ENCODE data around the gene CRX. TPM values are rescaled to one million over a fixed set of nuclear protein-coding genes. Genes with fewer than 3 reads are reported as not detected.
A peak's percentile ranks its signal among the peaks of the same experiment; 100 is the strongest.
"Not testable (repeated sequence)": the region's sequence is repeated elsewhere in the genome, so short reads cannot be mapped to it uniquely, and the experiment has no call there.

Gene CRX
- total RNA-seq, 5 donors from 2014 or later (not counting 1 experiment from before 2014, with no cell fraction given), result not detected

DNA sequence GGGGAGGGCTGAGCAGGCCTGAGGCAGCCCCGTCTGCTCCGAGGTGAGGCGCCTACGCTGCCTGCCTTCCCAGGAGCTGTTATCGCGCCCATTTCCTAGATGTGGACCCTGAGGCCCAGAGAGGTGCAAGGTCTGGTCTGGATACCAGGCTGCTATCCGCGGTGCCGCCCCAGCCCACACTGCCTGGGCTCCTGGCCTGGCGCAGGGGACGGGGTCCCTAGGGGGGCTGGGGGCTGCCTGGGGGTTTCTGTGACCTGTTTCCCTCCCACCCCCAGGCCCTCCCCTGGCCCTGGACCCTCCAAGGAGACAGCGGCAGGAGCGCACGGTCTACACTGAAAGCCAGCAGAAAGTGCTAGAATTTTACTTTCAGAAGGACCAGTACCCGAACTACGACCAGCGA lies 38.1 kb downstream of the CRX start:
- H3K9me3 Mint-ChIP-seq; ATAC-seq (replicated peaks in 1 of 4); H3K4me1 ChIP-seq (ENCODE audit: control insufficient read depth in 1 of 2, extremely low read depth in 1 of 2, insufficient read depth in 2 of 2, low read length in 2 of 2); H3K9me3 ChIP-seq; H3K36me3 Mint-ChIP-seq; H3K4me3 Mint-ChIP-seq; H3K4me3 ChIP-seq (ENCODE audit: control insufficient read depth in 1 of 2, extremely low read depth in 1 of 2, low read length in 1 of 2); DNase-seq; H3K27ac ChIP-seq (ENCODE audit: low read length); H3K36me3 ChIP-seq (ENCODE audit: control insufficient read depth in 2 of 2, extremely low read depth in 1 of 2, insufficient read depth in 1 of 2, low read length in 1 of 2); POLR2A ChIA-PET; H3K27ac Mint-ChIP-seq; CTCF ChIA-PET; H3K4me1 Mint-ChIP-seq: not testable (repeated sequence)
- peaks cover 15 to 24% of the 10 kb centered on the region in 2 donors for H3K27me3 Mint-ChIP-seq
- WGBS (ENCODE audit: insufficient coverage), result no CpG with 5 or more reads among the region's 17 CpGs
- peaks cover 0 to 36% of the 10 kb centered on the region in 2 experiments for H3K27me3 ChIP-seq (replicated peaks in 1 of 2; ENCODE audit: control insufficient read depth in 2 of 2, extremely low read depth in 1 of 2, insufficient read depth in 2 of 2, low read length in 1 of 2)

DNA sequence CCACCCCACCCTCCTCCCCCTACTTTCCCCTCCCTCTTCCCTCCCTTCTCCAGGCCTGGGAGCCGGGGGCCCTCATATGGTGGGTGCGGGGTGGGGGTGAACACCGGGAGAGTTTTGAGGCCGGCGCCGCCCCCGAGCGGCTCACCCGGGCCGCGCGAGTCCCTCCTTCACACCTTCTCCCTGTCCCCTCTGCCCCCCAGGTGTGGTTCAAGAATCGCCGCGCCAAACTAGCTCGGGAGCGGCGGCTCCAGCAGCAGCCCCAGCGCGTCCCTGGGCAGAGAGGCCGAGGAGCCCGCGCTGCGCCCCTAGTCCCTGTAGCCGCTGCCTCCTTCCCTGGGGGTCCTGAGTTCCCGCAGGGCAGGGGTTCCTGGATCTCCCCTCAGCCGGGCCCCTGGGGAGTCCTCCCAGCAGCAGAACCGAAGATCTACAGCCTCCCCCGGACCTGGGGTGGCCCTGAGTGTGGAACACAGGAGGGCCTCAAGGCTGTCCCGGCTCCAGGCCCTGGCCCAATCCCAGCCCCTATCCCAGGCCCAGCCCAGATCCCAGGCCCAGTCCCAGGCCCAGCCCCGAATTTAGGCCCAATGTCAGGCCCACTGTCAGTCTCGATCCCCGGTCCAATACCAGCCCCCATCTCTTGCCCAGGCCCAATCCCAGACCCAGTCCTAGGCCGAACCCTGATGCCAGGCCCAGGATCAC lies 39.0 kb downstream of the CRX start:
- Histone ChIP-seq H3K36me3 (ENCODE audit: control insufficient read depth in 2 of 2, extremely low read depth in 1 of 2, insufficient read depth in 1 of 2, low read length in 1 of 2) (no peaks in the 10 kb centered on the region), H3K4me1 (ENCODE audit: control insufficient read depth in 1 of 2, extremely low read depth in 1 of 2, insufficient read depth in 2 of 2, low read length in 2 of 2) (no peaks in the 10 kb centered on the region), H3K27ac (ENCODE audit: low read length) (no peak overlapping the region), H3K4me3 (ENCODE audit: control insufficient read depth in 1 of 2, extremely low read depth in 1 of 2, low read length in 1 of 2) (no peak overlapping the region), H3K9me3 (no peaks in the 10 kb centered on the region), H3K27me3 (replicated peaks in 1 of 2; ENCODE audit: control insufficient read depth in 2 of 2, extremely low read depth in 1 of 2, insufficient read depth in 2 of 2, low read length in 1 of 2) (peaks cover 0 to 36% of the 10 kb centered on the region in 2 experiments)
- no peak for ATAC-seq (replicated peaks in 1 of 4)
- DNase-seq, result no peak
- H3K4me1 Mint-ChIP-seq, result no peaks in the 10 kb centered on the region
- no peaks in the 10 kb centered on the region for H3K36me3 Mint-ChIP-seq
- peaks cover 15 to 29% of the 10 kb centered on the region in 2 donors for H3K27me3 Mint-ChIP-seq
- POLR2A ChIA-PET, result no interaction called here
- WGBS (ENCODE audit: insufficient coverage), result 80% methylated on average over 7 of the region's 34 CpGs
- CTCF ChIA-PET, result no interaction called here
- H3K9me3 Mint-ChIP-seq, result peaks cover 0 to 3% (median 0%) of the 10 kb centered on the region in 3 donors
- H3K4me3 Mint-ChIP-seq, result no peak overlapping the region
- no peak overlapping the region for H3K27ac Mint-ChIP-seq

DNA sequence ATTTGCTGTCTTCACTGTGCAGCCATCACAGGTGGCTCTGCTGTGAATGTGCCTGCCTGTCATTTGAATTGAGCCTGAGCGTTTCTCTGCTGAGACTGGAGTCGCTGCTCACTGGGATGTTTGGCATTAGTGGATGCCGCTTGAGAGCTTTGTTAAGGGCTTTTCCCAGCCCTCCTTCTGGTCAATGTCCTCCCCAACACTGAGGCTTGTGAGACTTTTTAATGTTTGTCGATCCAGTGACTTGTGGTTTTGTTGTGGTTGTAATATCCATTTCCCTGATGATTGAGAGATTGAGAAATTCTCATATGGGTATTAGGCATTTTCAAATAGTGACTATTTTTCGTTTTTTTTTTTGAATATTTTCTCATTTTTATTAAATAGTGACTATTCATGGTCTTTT lies 39.9 kb downstream of the CRX start:
- Histone ChIP-seq H3K4me3 (ENCODE audit: control insufficient read depth in 1 of 2, extremely low read depth in 1 of 2, low read length in 1 of 2) (no peak overlapping the region), H3K9me3 (no peaks in the 10 kb centered on the region), H3K27me3 (replicated peaks in 1 of 2; ENCODE audit: control insufficient read depth in 2 of 2, extremely low read depth in 1 of 2, insufficient read depth in 2 of 2, low read length in 1 of 2) (peaks cover 0 to 34% of the 10 kb centered on the region in 2 experiments), H3K4me1 (ENCODE audit: control insufficient read depth in 1 of 2, extremely low read depth in 1 of 2, insufficient read depth in 2 of 2, low read length in 2 of 2) (no peaks in the 10 kb centered on the region), H3K36me3 (ENCODE audit: control insufficient read depth in 2 of 2, extremely low read depth in 1 of 2, insufficient read depth in 1 of 2, low read length in 1 of 2) (no peaks in the 10 kb centered on the region), H3K27ac (ENCODE audit: low read length) (no peak overlapping the region)
- Mint-ChIP-seq H3K36me3 (no peaks in the 10 kb centered on the region), H3K9me3 (peaks cover 0 to 3% (median 0%) of the 10 kb centered on the region in 3 donors), H3K27me3 (peaks cover 15 to 29% of the 10 kb centered on the region in 2 donors), H3K4me3 (no peak overlapping the region), H3K4me1 (no peaks in the 10 kb centered on the region), H3K27ac (no peak overlapping the region)
- POLR2A ChIA-PET, result no interaction called here
- WGBS (ENCODE audit: insufficient coverage), result no CpG with 5 or more reads among the region's 5 CpGs
- CTCF ChIA-PET, result interaction anchor here in 1 of 2 donors (0.6 kb wide), 1 partner anchor 166 kb away, joined by 6 read pairs; no protein-coding TSS in a partner anchor
- DNase-seq (no peak), ATAC-seq (replicated peaks in 1 of 4) (no peak)

DNA sequence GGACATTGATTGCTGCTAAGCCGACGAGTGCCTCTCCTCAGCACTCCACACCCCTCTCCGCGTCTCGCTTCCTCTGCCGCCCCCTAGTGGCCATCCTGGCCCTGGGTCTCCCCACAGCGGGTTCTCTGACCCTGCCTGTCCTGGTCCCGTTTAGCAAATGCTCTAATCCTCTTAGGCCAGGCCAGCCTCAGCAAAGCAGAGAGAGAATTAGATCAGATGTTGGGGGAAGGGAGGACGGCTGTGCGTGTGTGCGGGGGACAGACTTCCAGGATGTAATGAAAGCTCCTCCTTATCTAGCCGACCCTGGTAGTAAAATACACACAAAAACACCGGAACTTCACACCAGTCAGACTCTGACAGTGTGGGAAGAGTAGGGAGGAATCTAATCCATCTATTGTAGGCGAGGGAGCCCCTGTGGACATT lies 41.8 kb downstream of the CRX start:
- 2% methylated on average over 7 of the region's 14 CpGs for WGBS (ENCODE audit: insufficient coverage)
- H3K27me3 ChIP-seq (replicated peaks in 1 of 2; ENCODE audit: control insufficient read depth in 2 of 2, extremely low read depth in 1 of 2, insufficient read depth in 2 of 2, low read length in 1 of 2), result peaks cover 0 to 29% of the 10 kb centered on the region in 2 experiments
- no peaks in the 10 kb centered on the region for H3K36me3 ChIP-seq (ENCODE audit: control insufficient read depth in 2 of 2, extremely low read depth in 1 of 2, insufficient read depth in 1 of 2, low read length in 1 of 2)
- Mint-ChIP-seq H3K9me3 (peaks cover 0 to 3% (median 0%) of the 10 kb centered on the region in 3 donors), H3K4me3 (no peak overlapping the region), H3K4me1 (no peaks in the 10 kb centered on the region), H3K27ac (no peak overlapping the region), H3K36me3 (no peaks in the 10 kb centered on the region), H3K27me3 (peaks cover 11 to 23% of the 10 kb centered on the region in 2 donors)
- H3K9me3 ChIP-seq, result no peaks in the 10 kb centered on the region
- H3K4me1 ChIP-seq (ENCODE audit: control insufficient read depth in 1 of 2, extremely low read depth in 1 of 2, insufficient read depth in 2 of 2, low read length in 2 of 2), result no peaks in the 10 kb centered on the region
- H3K27ac ChIP-seq (ENCODE audit: low read length), result no peak overlapping the region
- no peak overlapping the region for H3K4me3 ChIP-seq (ENCODE audit: control insufficient read depth in 1 of 2, extremely low read depth in 1 of 2, low read length in 1 of 2)
- ATAC-seq (replicated peaks in 1 of 4), result peak; percentile 89 to 97 (median 92)
- ChIA-PET CTCF (interaction anchor here (0.5 to 0.8 kb wide), 3 partner anchors 9 to 625 kb away, joined by 3 to 6 read pairs (median 5); no protein-coding TSS in a partner anchor), POLR2A (no interaction called here)
- DNase-seq, result peak; percentile 34 to 85 (median 74)

DNA sequence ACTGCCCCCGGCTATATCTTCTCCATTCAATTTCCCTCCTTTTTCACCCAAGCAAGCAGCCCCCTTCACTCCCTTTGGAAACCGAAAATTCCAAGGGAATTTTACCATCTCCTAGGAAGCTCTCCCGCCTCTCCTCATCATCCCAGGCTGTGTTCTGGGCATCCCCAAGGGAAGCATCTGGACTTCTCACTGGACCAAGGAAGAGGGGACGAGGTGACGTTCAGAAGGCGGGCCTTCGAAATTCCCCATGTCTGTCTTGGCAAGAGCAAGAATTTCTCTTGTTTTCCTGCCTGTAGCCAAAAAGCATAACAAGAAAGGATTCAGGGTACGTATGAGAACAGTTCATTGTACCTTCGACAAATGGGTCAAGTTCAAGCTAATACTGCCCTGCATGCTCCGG lies 43.4 kb downstream of the CRX start:
- POLR2A ChIA-PET, result interaction anchor here in 1 of 2 donors (0.6 kb wide), 1 partner anchor 432 kb away, joined by 3 read pairs; no protein-coding TSS in a partner anchor
- 72% methylated on average over 8 of the region's 10 CpGs for WGBS (ENCODE audit: insufficient coverage)
- CTCF ChIA-PET, result interaction anchor here in 1 of 2 donors (0.7 kb wide), 1 partner anchor 431 kb away, joined by 5 read pairs; no protein-coding TSS in a partner anchor

DNA sequence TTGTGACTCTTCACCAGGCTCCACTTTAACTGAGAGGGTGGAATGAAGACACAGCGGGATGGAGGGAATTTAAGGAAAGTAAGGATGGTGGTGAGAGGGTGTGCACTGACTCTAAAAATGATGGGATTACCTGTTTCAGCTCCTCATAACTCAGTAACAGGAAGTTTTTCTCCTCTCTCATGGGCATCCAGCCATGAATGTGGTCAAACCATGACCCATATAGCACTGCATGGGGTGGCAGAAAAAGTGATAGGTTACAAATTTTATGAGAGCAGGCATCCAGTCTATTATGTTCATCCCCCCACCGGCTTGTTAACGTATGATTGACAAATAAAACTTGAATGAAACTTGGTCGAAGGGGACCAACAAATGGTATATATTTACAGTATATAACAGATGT lies 57.2 kb downstream of the CRX start:
- Mint-ChIP-seq H3K27me3 (peaks cover 18 to 23% of the 10 kb centered on the region in 2 donors), H3K36me3 (no peaks in the 10 kb centered on the region), H3K27ac (no peak overlapping the region), H3K4me1 (no peaks in the 10 kb centered on the region), H3K9me3 (peaks cover 3% of the 10 kb centered on the region in 3 donors), H3K4me3 (no peak overlapping the region)
- no peaks in the 10 kb centered on the region for H3K4me1 ChIP-seq (ENCODE audit: control insufficient read depth in 1 of 2, extremely low read depth in 1 of 2, insufficient read depth in 2 of 2, low read length in 2 of 2)
- ChIA-PET CTCF (no interaction called here), POLR2A (no interaction called here)
- no peaks in the 10 kb centered on the region for H3K36me3 ChIP-seq (ENCODE audit: control insufficient read depth in 2 of 2, extremely low read depth in 1 of 2, insufficient read depth in 1 of 2, low read length in 1 of 2)
- H3K27ac ChIP-seq (ENCODE audit: low read length), result no peak overlapping the region
- H3K9me3 ChIP-seq, result no peaks in the 10 kb centered on the region
- no peak overlapping the region for H3K4me3 ChIP-seq (ENCODE audit: control insufficient read depth in 1 of 2, extremely low read depth in 1 of 2, low read length in 1 of 2)
- DNase-seq (no peak), ATAC-seq (replicated peaks in 1 of 4) (no peak)
- peaks cover 0 to 31% of the 10 kb centered on the region in 2 experiments for H3K27me3 ChIP-seq (replicated peaks in 1 of 2; ENCODE audit: control insufficient read depth in 2 of 2, extremely low read depth in 1 of 2, insufficient read depth in 2 of 2, low read length in 1 of 2)
- WGBS (ENCODE audit: insufficient coverage), result no CpG with 5 or more reads among the region's 4 CpGs

More for the DNA sequence above, 43.4 kb downstream of the CRX start:
- DNase-seq (no peak), ATAC-seq (replicated peaks in 1 of 4) (no peak)
- no peak overlapping the region for H3K27ac Mint-ChIP-seq
- Histone ChIP-seq H3K27ac (ENCODE audit: low read length) (no peak overlapping the region), H3K9me3 (no peaks in the 10 kb centered on the region), H3K4me3 (ENCODE audit: control insufficient read depth in 1 of 2, extremely low read depth in 1 of 2, low read length in 1 of 2) (no peak overlapping the region), H3K36me3 (ENCODE audit: control insufficient read depth in 2 of 2, extremely low read depth in 1 of 2, insufficient read depth in 1 of 2, low read length in 1 of 2) (no peaks in the 10 kb centered on the region), H3K27me3 (replicated peaks in 1 of 2; ENCODE audit: control insufficient read depth in 2 of 2, extremely low read depth in 1 of 2, insufficient read depth in 2 of 2, low read length in 1 of 2) (peaks cover 0 to 30% of the 10 kb centered on the region in 2 experiments), H3K4me1 (ENCODE audit: control insufficient read depth in 1 of 2, extremely low read depth in 1 of 2, insufficient read depth in 2 of 2, low read length in 2 of 2) (peaks cover 0 to 3% of the 10 kb centered on the region in 2 experiments)
- peaks cover 0 to 3% (median 0%) of the 10 kb centered on the region in 3 donors for H3K9me3 Mint-ChIP-seq
- H3K36me3 Mint-ChIP-seq, result no peaks in the 10 kb centered on the region
- peaks cover 10 to 25% of the 10 kb centered on the region in 2 donors for H3K27me3 Mint-ChIP-seq
- H3K4me1 Mint-ChIP-seq, result peaks cover 0 to 3% (median 0%) of the 10 kb centered on the region in 3 donors
- H3K4me3 Mint-ChIP-seq, result no peak overlapping the region
